ENCODE data around the gene ZC3H18.
A peak's percentile ranks its signal among the peaks of the same experiment; 100 is the strongest.

DNA sequence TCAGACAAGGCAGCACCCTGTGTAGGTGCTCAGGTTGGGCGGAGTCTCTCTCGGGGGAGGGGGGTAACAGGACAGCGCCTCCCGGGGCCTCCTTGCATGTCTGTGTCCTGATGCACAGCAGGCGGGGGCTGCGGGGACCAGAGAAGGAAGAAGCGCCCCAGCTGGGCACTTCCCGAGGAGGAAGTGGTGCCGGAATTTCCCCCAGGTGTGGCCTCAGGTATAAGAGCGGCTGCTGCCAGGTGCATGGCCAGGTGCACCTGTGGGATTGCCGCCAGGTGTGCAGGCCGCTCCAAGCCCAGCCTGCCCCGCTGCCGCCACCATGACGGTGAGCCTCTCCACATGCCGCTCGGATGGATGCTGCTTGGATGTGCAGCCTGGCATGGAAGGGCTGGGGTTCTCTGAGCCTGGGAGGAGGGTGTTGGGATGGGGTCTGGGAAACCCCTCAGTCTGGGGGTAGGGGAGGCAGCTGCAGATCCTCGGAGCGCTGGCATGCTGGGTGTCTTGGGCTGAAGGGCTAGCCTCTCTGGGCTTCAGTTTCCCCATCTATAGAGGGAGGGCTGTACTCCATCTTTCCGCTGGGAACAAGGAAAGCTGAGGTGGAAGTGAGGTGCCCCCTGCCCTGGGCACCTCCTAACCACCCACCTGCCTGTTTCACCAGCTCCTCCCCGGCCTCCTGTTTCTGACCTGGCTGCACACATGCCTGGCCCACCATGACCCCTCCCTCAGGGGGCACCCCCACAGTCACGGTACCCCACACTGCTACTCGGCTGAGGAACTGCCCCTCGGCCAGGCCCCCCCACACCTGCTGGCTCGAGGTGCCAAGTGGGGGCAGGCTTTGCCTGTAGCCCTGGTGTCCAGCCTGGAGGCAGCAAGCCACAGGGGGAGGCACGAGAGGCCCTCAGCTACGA is 68.4 kb downstream of the ZC3H18 start, which contains the start of gene IL17C:
- TF ChIP-seq, protein P1, sequence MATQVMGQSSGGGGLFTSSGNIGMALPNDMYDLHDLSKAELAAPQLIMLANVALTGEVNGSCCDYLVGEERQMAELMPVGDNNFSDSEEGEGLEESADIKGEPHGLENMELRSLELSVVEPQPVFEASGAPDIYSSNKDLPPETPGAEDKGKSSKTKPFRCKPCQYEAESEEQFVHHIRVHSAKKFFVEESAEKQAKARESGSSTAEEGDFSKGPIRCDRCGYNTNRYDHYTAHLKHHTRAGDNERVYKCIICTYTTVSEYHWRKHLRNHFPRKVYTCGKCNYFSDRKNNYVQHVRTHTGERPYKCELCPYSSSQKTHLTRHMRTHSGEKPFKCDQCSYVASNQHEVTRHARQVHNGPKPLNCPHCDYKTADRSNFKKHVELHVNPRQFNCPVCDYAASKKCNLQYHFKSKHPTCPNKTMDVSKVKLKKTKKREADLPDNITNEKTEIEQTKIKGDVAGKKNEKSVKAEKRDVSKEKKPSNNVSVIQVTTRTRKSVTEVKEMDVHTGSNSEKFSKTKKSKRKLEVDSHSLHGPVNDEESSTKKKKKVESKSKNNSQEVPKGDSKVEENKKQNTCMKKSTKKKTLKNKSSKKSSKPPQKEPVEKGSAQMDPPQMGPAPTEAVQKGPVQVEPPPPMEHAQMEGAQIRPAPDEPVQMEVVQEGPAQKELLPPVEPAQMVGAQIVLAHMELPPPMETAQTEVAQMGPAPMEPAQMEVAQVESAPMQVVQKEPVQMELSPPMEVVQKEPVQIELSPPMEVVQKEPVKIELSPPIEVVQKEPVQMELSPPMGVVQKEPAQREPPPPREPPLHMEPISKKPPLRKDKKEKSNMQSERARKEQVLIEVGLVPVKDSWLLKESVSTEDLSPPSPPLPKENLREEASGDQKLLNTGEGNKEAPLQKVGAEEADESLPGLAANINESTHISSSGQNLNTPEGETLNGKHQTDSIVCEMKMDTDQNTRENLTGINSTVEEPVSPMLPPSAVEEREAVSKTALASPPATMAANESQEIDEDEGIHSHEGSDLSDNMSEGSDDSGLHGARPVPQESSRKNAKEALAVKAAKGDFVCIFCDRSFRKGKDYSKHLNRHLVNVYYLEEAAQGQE (IDR thresholded peaks at IDR 0.05; ENCODE audit: low read depth) = no peak
- no peak for TF ChIP-seq EP300 (IDR thresholded peaks at IDR 0.05; ENCODE audit: borderline replicate concordance)
- TF ChIP-seq, protein P2, sequence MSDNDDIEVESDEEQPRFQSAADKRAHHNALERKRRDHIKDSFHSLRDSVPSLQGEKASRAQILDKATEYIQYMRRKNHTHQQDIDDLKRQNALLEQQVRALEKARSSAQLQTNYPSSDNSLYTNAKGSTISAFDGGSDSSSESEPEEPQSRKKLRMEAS (IDR thresholded peaks at IDR 0.05) = peak; percentile 50; the same call in 1 of the 2 replicates
- no peak for TF ChIP-seq FOXM1 (IDR thresholded peaks at IDR 0.05; ENCODE audit: borderline replicate concordance, low read depth)
- no peak for TF ChIP-seq TAF1 (IDR thresholded peaks at IDR 0.05; ENCODE audit: low read depth)
- TF ChIP-seq RAD21 (IDR thresholded peaks at IDR 0.05; ENCODE audit: low read depth) = no peak
